CD8-positive, alpha-beta memory T cell (primary cell): ENCODE data around the gene PLEKHF1. TPM values are rescaled to one million over a fixed set of nuclear protein-coding genes. Genes with fewer than 3 reads are reported as not detected.

ENCODE experiments used
- CTCF ChIA-PET: fragments of 350-600 bp; sonication (Branson Sonifier 250); formaldehyde crosslinking; loops from one replicate; lab custom pipeline; 2021; ENCODE audit warnings: antibody characterized with exemption; lab: Charles Lee
- POLR2A ChIA-PET: fragments of 350-600 bp; sonication (Branson Sonifier 250); formaldehyde crosslinking; loops from one replicate; lab custom pipeline; 2021; ENCODE audit warnings: antibody characterized with exemption; lab: Charles Lee
- DNase-seq, 5 donors: peaks; one replicate each; pipeline versions ENCODE4 v3.0.0 to v3.0.0-alpha.2; 2020 to 2022; ENCODE audit warnings: mixed read lengths in 1 of 5
- H3K27ac ChIP-seq: one replicate; pipeline ENCODE4 v1.7.0; 2013; ENCODE audit warnings: low read depth, mild to moderate bottlenecking, low read length, moderate library complexity
- H3K27me3 ChIP-seq: 2 replicates; pipeline ENCODE4 v1.7.0; 2013; ENCODE audit warnings: low read length, mild to moderate bottlenecking; ENCODE audit not compliant: insufficient read depth, poor library complexity, severe bottlenecking
- H3K36me3 ChIP-seq: 2 replicates; pipeline ENCODE4 v1.7.0; 2013; ENCODE audit warnings: mild to moderate bottlenecking, low read length, moderate library complexity; ENCODE audit not compliant: insufficient read depth
- H3K4me1 ChIP-seq: 2 replicates; pipeline ENCODE4 v1.7.0; 2013; ENCODE audit warnings: mild to moderate bottlenecking, low read length, moderate library complexity; ENCODE audit not compliant: insufficient read depth
- H3K4me3 ChIP-seq: 2 replicates; pipeline ENCODE4 v1.7.0; 2013; ENCODE audit warnings: mild to moderate bottlenecking, low read length
- H3K9me3 ChIP-seq: 2 replicates; pipeline ENCODE4 v1.7.0; 2013; ENCODE audit warnings: mild to moderate bottlenecking, low read length
- H3K27ac Mint-ChIP-seq, 8 donors: one replicate each; pipeline ENCODE4 v1.8.0; 2020 to 2021; ENCODE audit warnings: mixed read lengths in 8 of 8, mild to moderate bottlenecking in 6 of 8, inconsistent platforms in 3 of 8, moderate library complexity in 3 of 8
- H3K27me3 Mint-ChIP-seq, 2 donors: one replicate each; pipeline ENCODE4 v1.8.0; 2020 to 2021; ENCODE audit warnings: mixed read lengths in 2 of 2, mild to moderate bottlenecking in 1 of 2, moderate library complexity in 1 of 2
- H3K36me3 Mint-ChIP-seq, 3 donors: one replicate each; pipeline ENCODE4 v1.8.0; 2020 to 2021; ENCODE audit warnings: mixed read lengths in 3 of 3, inconsistent platforms in 1 of 3, mild to moderate bottlenecking in 1 of 3
- H3K4me1 Mint-ChIP-seq, 3 donors: one replicate each; pipeline ENCODE4 v1.8.0; 2020 to 2021; ENCODE audit warnings: mixed read lengths in 3 of 3, inconsistent platforms in 1 of 3, mild to moderate bottlenecking in 1 of 3
- H3K4me3 Mint-ChIP-seq, 7 donors: one replicate each; pipeline ENCODE4 v1.8.0; 2020 to 2021; ENCODE audit warnings: mixed read lengths in 7 of 7, mild to moderate bottlenecking in 6 of 7, moderate library complexity in 4 of 7, inconsistent platforms in 2 of 7
- H3K9me3 Mint-ChIP-seq, 5 donors: one replicate each; pipeline ENCODE4 v1.8.0; 2020 to 2022; ENCODE audit warnings: mixed read lengths in 5 of 5, mild to moderate bottlenecking in 3 of 5, moderate library complexity in 2 of 5, inconsistent platforms in 1 of 5
- polyA plus RNA-seq: library from polyadenylated mRNA; unstranded; fragments of 300-500 nt; fragmentation: Illumina TruSeq; gene quantifications from one replicate; pipeline ENCODE4 v1.2.3, GENCODE V29; 2021
- total RNA-seq, 2 experiments: library from RNA; stranded (reverse); gene quantifications; one replicate each; pipeline ENCODE4 v1.2.3, GENCODE V29; 2021

The PLEKHF1 gene
- total and polyA plus RNA-seq, 3 experiments from 2014 or later: 21.3 to 57.7 (median 23.0) TPM

- peaks cover 0 to 2% of the 10 kb centered on the region in 2 donors for H3K27me3 Mint-ChIP-seq
- H3K9me3 Mint-ChIP-seq: no peaks in the 10 kb centered on the region
- Histone ChIP-seq H3K4me1 (peaks cover 12% of the 10 kb centered on the region), H3K36me3 (no peaks in the 10 kb centered on the region), H3K4me3 (no peak overlapping the region), H3K27me3 (no peaks in the 10 kb centered on the region), H3K9me3 (no peaks in the 10 kb centered on the region), H3K27ac (no peak overlapping the region)
- CTCF ChIA-PET: interaction anchor here (0.7 to 1.8 kb wide), 3 partner anchors 19 to 114 kb away, joined by 3 to 4 read pairs (median 3); partner anchors contain the start of gene PLEKHF1
- peaks cover 14 to 16% (median 15%) of the 10 kb centered on the region in 3 donors for H3K4me1 Mint-ChIP-seq
- peak overlapping the region in 3 of 7 donors; percentile 6 to 8 (median 8) for H3K4me3 Mint-ChIP-seq
- H3K36me3 Mint-ChIP-seq: no peaks in the 10 kb centered on the region
- peak overlapping the region in 2 of 8 donors; percentile 10 to 68 for H3K27ac Mint-ChIP-seq
- DNase-seq: no peak
- POLR2A ChIA-PET: no interaction called here
These were observed 19.4 kb upstream of the PLEKHF1 start for GRCh38 chr19:29645911-29646310.

DNA sequence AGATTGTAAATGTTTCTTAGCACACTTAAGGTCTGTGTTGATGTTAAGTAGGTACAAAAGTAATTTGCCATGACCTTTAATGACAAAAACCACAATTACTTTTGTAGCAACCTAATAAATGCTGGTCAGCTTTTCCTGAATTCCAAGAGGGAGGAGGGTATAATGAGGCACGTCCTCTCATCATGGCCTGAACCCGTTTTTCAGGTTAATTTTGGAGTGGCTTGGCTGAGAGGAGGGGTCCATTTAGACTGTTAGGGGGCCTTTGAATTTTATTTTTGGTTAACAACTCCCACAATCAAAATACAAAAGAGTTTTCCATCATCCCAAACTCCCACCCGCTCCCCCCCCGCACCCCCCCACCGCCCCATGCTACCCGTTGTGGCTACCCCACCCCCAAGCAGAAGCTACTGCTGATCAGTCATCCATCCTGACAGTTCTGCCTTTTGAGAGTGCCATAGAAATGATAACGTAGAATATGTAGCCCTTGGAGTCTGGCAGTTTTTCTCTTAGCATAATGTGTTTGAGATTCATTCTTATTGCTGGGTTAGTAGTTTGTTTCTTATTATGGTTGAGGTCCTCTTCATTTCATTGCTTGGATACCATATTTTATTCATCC, 14.4 kb upstream of the PLEKHF1 start:
- H3K4me1 ChIP-seq: peaks cover 9% of the 10 kb centered on the region
- no peak overlapping the region for H3K27ac ChIP-seq
- H3K4me3 ChIP-seq: no peak overlapping the region
- POLR2A ChIA-PET: no interaction called here
- H3K9me3 ChIP-seq: no peaks in the 10 kb centered on the region
- Mint-ChIP-seq H3K27me3 (peaks cover 0 to under 1% of the 10 kb centered on the region in 2 donors), H3K9me3 (peaks cover 0 to 5% (median 0%) of the 10 kb centered on the region in 5 donors), H3K27ac (peak overlapping the region in 3 of 8 donors; percentile 15 to 80 (median 58)), H3K4me1 (peaks cover 20 to 27% (median 20%) of the 10 kb centered on the region in 3 donors), H3K4me3 (peak overlapping the region in 2 of 7 donors; percentile 58 to 63), H3K36me3 (no peaks in the 10 kb centered on the region)
- CTCF ChIA-PET: interaction anchor here (1.2 kb wide), 1 partner anchor 41 kb away, joined by 6 read pairs; no protein-coding TSS in a partner anchor
- no peaks in the 10 kb centered on the region for H3K36me3 ChIP-seq
- no peaks in the 10 kb centered on the region for H3K27me3 ChIP-seq
- no peak for DNase-seq

- no peaks in the 10 kb centered on the region for H3K9me3 ChIP-seq
- Mint-ChIP-seq H3K27me3 (no peaks in the 10 kb centered on the region), H3K9me3 (peaks cover 0 to 5% (median 0%) of the 10 kb centered on the region in 5 donors), H3K4me1 (peaks cover 14 to 22% (median 15%) of the 10 kb centered on the region in 3 donors), H3K27ac (peak overlapping the region in 2 of 8 donors; percentile 23 to 55), H3K36me3 (no peaks in the 10 kb centered on the region), H3K4me3 (peak overlapping the region in 3 of 7 donors; percentile 29 to 61 (median 58))
- no peak for DNase-seq
- ChIA-PET CTCF (interaction anchor here (1.2 kb wide), 1 partner anchor 42 kb away, joined by 6 read pairs; no protein-coding TSS in a partner anchor), POLR2A (no interaction called here)
- no peak overlapping the region for H3K4me3 ChIP-seq
- no peaks in the 10 kb centered on the region for H3K27me3 ChIP-seq
- no peak overlapping the region for H3K27ac ChIP-seq
- H3K36me3 ChIP-seq: no peaks in the 10 kb centered on the region
- H3K4me1 ChIP-seq: peaks cover 5% of the 10 kb centered on the region
These were observed 13.5 kb upstream of the PLEKHF1 start for GRCh38 chr19:29651622-29652394.

- Histone ChIP-seq H3K27me3 (no peaks in the 10 kb centered on the region), H3K9me3 (no peaks in the 10 kb centered on the region), H3K4me1 (peaks cover 5% of the 10 kb centered on the region), H3K27ac (no peak overlapping the region), H3K4me3 (no peak overlapping the region), H3K36me3 (no peaks in the 10 kb centered on the region)
- Mint-ChIP-seq H3K4me3 (no peak overlapping the region), H3K27me3 (no peaks in the 10 kb centered on the region), H3K36me3 (no peaks in the 10 kb centered on the region), H3K4me1 (peaks cover 14 to 22% (median 15%) of the 10 kb centered on the region in 3 donors), H3K27ac (no peak overlapping the region), H3K9me3 (peaks cover 0 to 5% (median 0%) of the 10 kb centered on the region in 5 donors)
- no peak for DNase-seq
- ChIA-PET POLR2A (no interaction called here), CTCF (interaction anchor here (1.1 kb wide), 1 partner anchor 41 kb away, joined by 4 read pairs; no protein-coding TSS in a partner anchor)
These were observed 11.9 kb upstream of the PLEKHF1 start for GRCh38 chr19:29653398-29653797.

- POLR2A ChIA-PET: no interaction called here
- no peaks in the 10 kb centered on the region for H3K36me3 ChIP-seq
- Mint-ChIP-seq H3K27me3 (no peaks in the 10 kb centered on the region), H3K27ac (no peak overlapping the region), H3K4me1 (peaks cover 13 to 22% (median 14%) of the 10 kb centered on the region in 3 donors), H3K36me3 (no peaks in the 10 kb centered on the region), H3K4me3 (no peak overlapping the region), H3K9me3 (peaks cover 0 to 5% (median 0%) of the 10 kb centered on the region in 5 donors)
- no peak overlapping the region for H3K27ac ChIP-seq
- H3K4me3 ChIP-seq: no peak overlapping the region
- CTCF ChIA-PET: no interaction called here
- H3K4me1 ChIP-seq: peaks cover 15% of the 10 kb centered on the region
- H3K9me3 ChIP-seq: no peaks in the 10 kb centered on the region
- no peak for DNase-seq
- no peaks in the 10 kb centered on the region for H3K27me3 ChIP-seq
These were observed 9.5 kb upstream of the PLEKHF1 start for GRCh38 chr19:29655648-29656335.

DNA sequence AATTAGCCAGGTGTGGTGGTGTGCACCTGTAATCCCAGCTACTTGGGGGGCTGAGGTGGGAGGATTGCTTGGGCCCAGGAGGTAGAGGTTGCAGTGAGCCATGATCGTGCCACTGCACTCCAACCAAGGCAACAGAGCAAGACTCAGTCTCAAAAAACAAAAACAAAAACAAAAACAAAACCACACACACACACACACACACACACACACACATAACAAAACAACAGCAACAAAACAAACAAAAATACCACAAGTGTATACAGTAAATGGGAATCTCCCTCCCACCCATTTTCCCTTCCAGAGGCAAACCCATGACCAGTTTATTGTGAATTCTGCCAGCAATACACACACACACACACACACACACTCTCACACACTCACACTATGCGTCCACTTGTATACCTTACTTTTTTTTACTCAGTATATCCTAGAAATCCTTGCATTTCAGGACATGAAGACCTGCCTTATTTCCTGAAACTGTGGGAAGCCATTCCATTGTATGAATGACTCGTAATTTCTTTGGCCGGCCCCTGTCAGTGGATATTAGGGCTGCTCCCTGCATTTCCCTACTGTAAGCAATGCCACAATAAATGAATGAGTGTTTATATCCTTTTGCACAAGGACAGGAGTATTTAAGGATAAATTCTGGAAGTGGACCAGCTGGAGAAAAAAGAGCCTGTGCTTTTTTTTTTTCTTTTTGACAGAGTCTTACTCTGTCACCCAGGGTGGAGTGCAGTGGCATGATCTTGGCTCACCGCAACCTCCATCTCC, 6.9 kb upstream of the PLEKHF1 start:
- CTCF ChIA-PET: interaction anchor here (1.5 kb wide), 1 partner anchor 10 kb away, joined by 5 read pairs; no protein-coding TSS in a partner anchor
- no peaks in the 10 kb centered on the region for H3K36me3 Mint-ChIP-seq
- no peaks in the 10 kb centered on the region for H3K36me3 ChIP-seq

GRCh38 chr19:29660835-29661234, 4.4 kb upstream of the PLEKHF1 start:
- POLR2A ChIA-PET: no interaction called here
- no peak overlapping the region for H3K27ac Mint-ChIP-seq
- CTCF ChIA-PET: interaction anchor here (1.3 to 3.7 kb wide), 4 partner anchors 11 to 56 kb away, joined by 3 to 18 read pairs (median 6); no protein-coding TSS in a partner anchor
- H3K9me3 Mint-ChIP-seq: no peaks in the 10 kb centered on the region
- no peaks in the 10 kb centered on the region for H3K36me3 ChIP-seq
- H3K27me3 ChIP-seq: no peaks in the 10 kb centered on the region
- H3K9me3 ChIP-seq: no peaks in the 10 kb centered on the region
- H3K4me1 Mint-ChIP-seq: peaks cover 4 to 5% (median 4%) of the 10 kb centered on the region in 3 donors
- H3K27ac ChIP-seq: no peak overlapping the region
- H3K4me3 Mint-ChIP-seq: no peak overlapping the region
- peaks cover 17% of the 10 kb centered on the region for H3K4me1 ChIP-seq
- H3K27me3 Mint-ChIP-seq: no peaks in the 10 kb centered on the region
- no peak overlapping the region for H3K4me3 ChIP-seq
- peak in 1 of 5 donors; percentile 62 for DNase-seq
- peaks cover 0 to under 1% (median 0%) of the 10 kb centered on the region in 3 donors for H3K36me3 Mint-ChIP-seq

More for the DNA sequence above, 6.9 kb upstream of the PLEKHF1 start:
- Mint-ChIP-seq H3K4me3 (no peak overlapping the region), H3K27me3 (no peaks in the 10 kb centered on the region), H3K9me3 (peaks cover 0 to 5% (median 0%) of the 10 kb centered on the region in 5 donors), H3K4me1 (peaks cover 0 to 7% (median 0%) of the 10 kb centered on the region in 3 donors), H3K27ac (no peak overlapping the region)
- Histone ChIP-seq H3K27ac (no peak overlapping the region), H3K4me3 (no peak overlapping the region), H3K9me3 (no peaks in the 10 kb centered on the region), H3K27me3 (no peaks in the 10 kb centered on the region), H3K4me1 (peaks cover 17% of the 10 kb centered on the region)
- POLR2A ChIA-PET: no interaction called here
- no peak for DNase-seq
